Liver (tissue), 3 donors: ENCODE results near the gene GMDS.

Experiments
- EGR1 ChIP-seq, 2 donors: IDR thresholded peaks; 2 replicates each; pipeline ENCODE4 v1.6.1; 2016 to 2018; ENCODE audit warnings: antibody characterized with exemption in 2 of 2, low read depth in 2 of 2
- FOXA1 ChIP-seq: IDR thresholded peaks from 2 replicates; pipeline ENCODE4 v1.6.1; 2016; ENCODE audit warnings: antibody characterized with exemption
- HNF4G ChIP-seq: IDR thresholded peaks from 2 replicates; pipeline ENCODE4 v1.6.1; 2016; ENCODE audit warnings: antibody characterized with exemption
- JUND ChIP-seq, 2 donors: IDR thresholded peaks; 2 replicates each; pipeline ENCODE4 v1.6.1; 2016; ENCODE audit warnings: antibody characterized with exemption in 2 of 2
- RAD21 ChIP-seq, 2 donors: IDR thresholded peaks; 2 replicates each; pipeline ENCODE4 v1.6.1; 2016; ENCODE audit warnings: antibody characterized with exemption in 2 of 2, mild to moderate bottlenecking in 2 of 2
- TAF1 ChIP-seq: conservative IDR thresholded peaks from 2 replicates; pipeline ENCODE4 v1.6.1; 2016; ENCODE audit warnings: antibody characterized with exemption, mild to moderate bottlenecking
- YY1 ChIP-seq: IDR thresholded peaks from 2 replicates; pipeline ENCODE4 v1.6.1; 2016; ENCODE audit warnings: antibody characterized with exemption, mild to moderate bottlenecking
- TF ChIP-seq, protein P1 (sequence below): fragments of 150-350 bp; IDR thresholded peaks from 2 replicates; pipeline ENCODE4 v1.5.1; 2017; ENCODE audit warnings: improper control_type of control experiment, low read depth, low read length; ENCODE audit not compliant: missing input control
- TF ChIP-seq, protein P2 (sequence below): IDR thresholded peaks from 2 replicates; pipeline ENCODE4 v1.6.1; 2016; ENCODE audit warnings: antibody characterized with exemption
- TF ChIP-seq, protein P3 (sequence below): IDR thresholded peaks from 2 replicates; pipeline ENCODE4 v1.6.1; 2016; ENCODE audit warnings: antibody characterized with exemption
- TF ChIP-seq, protein P4 (sequence below): IDR thresholded peaks from 2 replicates; pipeline ENCODE4 v1.6.1; 2016; ENCODE audit warnings: antibody characterized with exemption
- TF ChIP-seq, protein P5 (sequence below): IDR thresholded peaks from 2 replicates; pipeline ENCODE4 v1.6.1; 2016; ENCODE audit warnings: antibody characterized with exemption, mild to moderate bottlenecking
- donor health status: healthy.
- donor health status: healthy.

DNA sequence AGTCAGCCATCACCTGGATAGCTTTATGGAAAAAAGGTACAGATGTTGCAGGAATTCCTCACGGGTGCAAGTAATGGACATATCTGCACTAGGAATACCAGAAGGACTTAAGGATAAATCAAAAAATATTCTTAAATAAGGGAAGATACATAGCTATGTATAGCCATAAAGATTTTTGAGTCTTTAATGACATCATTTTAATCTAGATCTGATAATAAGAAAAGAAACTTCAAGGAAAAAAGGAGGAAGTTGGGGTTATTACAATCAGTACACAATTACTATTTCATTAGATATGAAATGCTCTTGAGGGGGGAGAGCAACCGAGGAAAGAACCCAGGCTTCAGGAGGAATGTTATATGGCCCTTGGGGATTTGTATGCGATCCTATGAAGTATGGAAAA is 525.5 kb downstream of the GMDS start:
- TF ChIP-seq, protein P1, sequence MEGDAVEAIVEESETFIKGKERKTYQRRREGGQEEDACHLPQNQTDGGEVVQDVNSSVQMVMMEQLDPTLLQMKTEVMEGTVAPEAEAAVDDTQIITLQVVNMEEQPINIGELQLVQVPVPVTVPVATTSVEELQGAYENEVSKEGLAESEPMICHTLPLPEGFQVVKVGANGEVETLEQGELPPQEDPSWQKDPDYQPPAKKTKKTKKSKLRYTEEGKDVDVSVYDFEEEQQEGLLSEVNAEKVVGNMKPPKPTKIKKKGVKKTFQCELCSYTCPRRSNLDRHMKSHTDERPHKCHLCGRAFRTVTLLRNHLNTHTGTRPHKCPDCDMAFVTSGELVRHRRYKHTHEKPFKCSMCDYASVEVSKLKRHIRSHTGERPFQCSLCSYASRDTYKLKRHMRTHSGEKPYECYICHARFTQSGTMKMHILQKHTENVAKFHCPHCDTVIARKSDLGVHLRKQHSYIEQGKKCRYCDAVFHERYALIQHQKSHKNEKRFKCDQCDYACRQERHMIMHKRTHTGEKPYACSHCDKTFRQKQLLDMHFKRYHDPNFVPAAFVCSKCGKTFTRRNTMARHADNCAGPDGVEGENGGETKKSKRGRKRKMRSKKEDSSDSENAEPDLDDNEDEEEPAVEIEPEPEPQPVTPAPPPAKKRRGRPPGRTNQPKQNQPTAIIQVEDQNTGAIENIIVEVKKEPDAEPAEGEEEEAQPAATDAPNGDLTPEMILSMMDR: no peak
- TF ChIP-seq, protein P2, sequence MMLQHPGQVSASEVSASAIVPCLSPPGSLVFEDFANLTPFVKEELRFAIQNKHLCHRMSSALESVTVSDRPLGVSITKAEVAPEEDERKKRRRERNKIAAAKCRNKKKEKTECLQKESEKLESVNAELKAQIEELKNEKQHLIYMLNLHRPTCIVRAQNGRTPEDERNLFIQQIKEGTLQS: no peak
- TF ChIP-seq, protein P3, sequence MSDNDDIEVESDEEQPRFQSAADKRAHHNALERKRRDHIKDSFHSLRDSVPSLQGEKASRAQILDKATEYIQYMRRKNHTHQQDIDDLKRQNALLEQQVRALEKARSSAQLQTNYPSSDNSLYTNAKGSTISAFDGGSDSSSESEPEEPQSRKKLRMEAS: no peak
- TF ChIP-seq TAF1 (no peak), HNF4G (no peak), FOXA1 (no peak), JUND (IDR thresholded peaks at IDR 0.05) (no peak), EGR1 (IDR thresholded peaks at IDR 0.05; ENCODE audit: low read depth in 2 of 2) (no peak), RAD21 (IDR thresholded peaks at IDR 0.05) (no peak), YY1 (no peak)
- TF ChIP-seq, protein P4, sequence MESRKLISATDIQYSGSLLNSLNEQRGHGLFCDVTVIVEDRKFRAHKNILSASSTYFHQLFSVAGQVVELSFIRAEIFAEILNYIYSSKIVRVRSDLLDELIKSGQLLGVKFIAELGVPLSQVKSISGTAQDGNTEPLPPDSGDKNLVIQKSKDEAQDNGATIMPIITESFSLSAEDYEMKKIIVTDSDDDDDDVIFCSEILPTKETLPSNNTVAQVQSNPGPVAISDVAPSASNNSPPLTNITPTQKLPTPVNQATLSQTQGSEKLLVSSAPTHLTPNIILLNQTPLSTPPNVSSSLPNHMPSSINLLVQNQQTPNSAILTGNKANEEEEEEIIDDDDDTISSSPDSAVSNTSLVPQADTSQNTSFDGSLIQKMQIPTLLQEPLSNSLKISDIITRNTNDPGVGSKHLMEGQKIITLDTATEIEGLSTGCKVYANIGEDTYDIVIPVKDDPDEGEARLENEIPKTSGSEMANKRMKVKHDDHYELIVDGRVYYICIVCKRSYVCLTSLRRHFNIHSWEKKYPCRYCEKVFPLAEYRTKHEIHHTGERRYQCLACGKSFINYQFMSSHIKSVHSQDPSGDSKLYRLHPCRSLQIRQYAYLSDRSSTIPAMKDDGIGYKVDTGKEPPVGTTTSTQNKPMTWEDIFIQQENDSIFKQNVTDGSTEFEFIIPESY: no peak
- TF ChIP-seq, protein P5, sequence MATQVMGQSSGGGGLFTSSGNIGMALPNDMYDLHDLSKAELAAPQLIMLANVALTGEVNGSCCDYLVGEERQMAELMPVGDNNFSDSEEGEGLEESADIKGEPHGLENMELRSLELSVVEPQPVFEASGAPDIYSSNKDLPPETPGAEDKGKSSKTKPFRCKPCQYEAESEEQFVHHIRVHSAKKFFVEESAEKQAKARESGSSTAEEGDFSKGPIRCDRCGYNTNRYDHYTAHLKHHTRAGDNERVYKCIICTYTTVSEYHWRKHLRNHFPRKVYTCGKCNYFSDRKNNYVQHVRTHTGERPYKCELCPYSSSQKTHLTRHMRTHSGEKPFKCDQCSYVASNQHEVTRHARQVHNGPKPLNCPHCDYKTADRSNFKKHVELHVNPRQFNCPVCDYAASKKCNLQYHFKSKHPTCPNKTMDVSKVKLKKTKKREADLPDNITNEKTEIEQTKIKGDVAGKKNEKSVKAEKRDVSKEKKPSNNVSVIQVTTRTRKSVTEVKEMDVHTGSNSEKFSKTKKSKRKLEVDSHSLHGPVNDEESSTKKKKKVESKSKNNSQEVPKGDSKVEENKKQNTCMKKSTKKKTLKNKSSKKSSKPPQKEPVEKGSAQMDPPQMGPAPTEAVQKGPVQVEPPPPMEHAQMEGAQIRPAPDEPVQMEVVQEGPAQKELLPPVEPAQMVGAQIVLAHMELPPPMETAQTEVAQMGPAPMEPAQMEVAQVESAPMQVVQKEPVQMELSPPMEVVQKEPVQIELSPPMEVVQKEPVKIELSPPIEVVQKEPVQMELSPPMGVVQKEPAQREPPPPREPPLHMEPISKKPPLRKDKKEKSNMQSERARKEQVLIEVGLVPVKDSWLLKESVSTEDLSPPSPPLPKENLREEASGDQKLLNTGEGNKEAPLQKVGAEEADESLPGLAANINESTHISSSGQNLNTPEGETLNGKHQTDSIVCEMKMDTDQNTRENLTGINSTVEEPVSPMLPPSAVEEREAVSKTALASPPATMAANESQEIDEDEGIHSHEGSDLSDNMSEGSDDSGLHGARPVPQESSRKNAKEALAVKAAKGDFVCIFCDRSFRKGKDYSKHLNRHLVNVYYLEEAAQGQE: no peak
